CD14-positive monocyte (primary cell): ENCODE data around the gene ZNF292. TPM values are rescaled to one million over a fixed set of nuclear protein-coding genes. Genes with fewer than 3 reads are reported as not detected.

Source experiments
- DNase-seq, 3 donors: peaks; one replicate each; pipeline ENCODE4 v3.0.0-alpha.2; 2011 to 2022
- H2AFZ ChIP-seq: 2 replicates; pipeline ENCODE4 v1.6.0; 2012; ENCODE audit warnings: mild to moderate bottlenecking, low read depth, low read length, inconsistent platforms; ENCODE audit not compliant: insufficient read depth, poor library complexity, severe bottlenecking
- H3K27ac ChIP-seq, 2 donors: 1 replicate in 1 of 2; 2 replicates in 1 of 2; pipeline ENCODE4 v1.5.1; 2012 to 2013; ENCODE audit warnings: low read length in 2 of 2, control low read depth in 1 of 2, inconsistent platforms in 1 of 2, low read depth in 1 of 2, mild to moderate bottlenecking in 1 of 2
- H3K27me3 ChIP-seq, 2 donors: one replicate each; pipeline versions ENCODE4 v1.6.0 to v1.6.1; 2011 to 2013; ENCODE audit warnings: low read length in 2 of 2; ENCODE audit not compliant: control insufficient read depth in 2 of 2, insufficient read depth in 2 of 2
- H3K36me3 ChIP-seq, 2 donors: replicated peaks in 1 of 2; 1 replicate in 1 of 2; 2 replicates in 1 of 2; pipeline versions ENCODE4 v1.5.1 to v1.6.1; 2012 to 2013; ENCODE audit warnings: low read length in 2 of 2, control low read depth in 1 of 2, inconsistent platforms in 1 of 2, mild to moderate bottlenecking in 1 of 2; ENCODE audit not compliant: insufficient read depth in 2 of 2, control insufficient read depth in 1 of 2
- H3K4me1 ChIP-seq, 2 donors: 1 replicate in 1 of 2; 2 replicates in 1 of 2; pipeline versions ENCODE4 v1.5.1 to v1.6.1; 2012 to 2013; ENCODE audit warnings: low read length in 2 of 2, control low read depth in 1 of 2, inconsistent platforms in 1 of 2, mild to moderate bottlenecking in 1 of 2, moderate library complexity in 1 of 2; ENCODE audit not compliant: insufficient read depth in 2 of 2, control insufficient read depth in 1 of 2
- H3K4me2 ChIP-seq: replicated peaks from 2 replicates; pipeline ENCODE3; 2012; ENCODE audit warnings: low read length, moderate library complexity, mild to moderate bottlenecking; ENCODE audit not compliant: poor library complexity, severe bottlenecking; ENCODE audit errors: extremely low read depth
- H3K4me3 ChIP-seq, 3 experiments: fragments of 200-600 bp in 1 of 3; sonication (generic) in 1 of 3; replicated peaks in 1 of 3; 1 replicate in 2 of 3; 2 replicates in 1 of 3; pipeline ENCODE4 v1.5.1; 2011 to 2013; ENCODE audit warnings: low read length in 3 of 3, mild to moderate bottlenecking in 3 of 3, control low read depth in 2 of 3, low read depth in 2 of 3, inconsistent platforms in 1 of 3, moderate library complexity in 1 of 3
- H3K79me2 ChIP-seq: 2 replicates; pipeline ENCODE4 v1.6.0; 2012; ENCODE audit warnings: mild to moderate bottlenecking, control low read depth, inconsistent platforms, low read length, moderate library complexity; ENCODE audit not compliant: insufficient read depth
- H3K9ac ChIP-seq: 2 replicates; pipeline ENCODE4 v1.6.0; 2017; ENCODE audit warnings: low read length, mild to moderate bottlenecking; ENCODE audit not compliant: insufficient read depth, poor library complexity, severe bottlenecking
- H3K9me3 ChIP-seq, 2 donors: replicated peaks in 1 of 2; 1 replicate in 1 of 2; 2 replicates in 1 of 2; pipeline versions ENCODE4 v1.5.1 to v1.6.1; 2012 to 2013; ENCODE audit warnings: low read length in 2 of 2, control low read depth in 1 of 2; ENCODE audit not compliant: control insufficient read depth in 1 of 2, insufficient read depth in 1 of 2
- H4K20me1 ChIP-seq: 2 replicates; pipeline ENCODE4 v1.6.0; 2012; ENCODE audit warnings: mild to moderate bottlenecking, low read length, control low read depth, moderate library complexity; ENCODE audit not compliant: insufficient read depth
- H3K27ac Mint-ChIP-seq, 7 donors: one replicate each; pipeline ENCODE4 v1.8.0; 2020; ENCODE audit warnings: mild to moderate bottlenecking in 7 of 7, mixed read lengths in 7 of 7, moderate library complexity in 6 of 7, inconsistent platforms in 2 of 7
- H3K27me3 Mint-ChIP-seq, 3 donors: one replicate each; pipeline ENCODE4 v1.8.0; 2021 to 2022; ENCODE audit warnings: low read depth in 3 of 3, mild to moderate bottlenecking in 3 of 3, mixed read lengths in 3 of 3, moderate library complexity in 3 of 3, inconsistent platforms in 1 of 3
- H3K36me3 Mint-ChIP-seq, 2 donors: one replicate each; pipeline ENCODE4 v1.8.0; 2020; ENCODE audit warnings: mixed read lengths in 2 of 2, inconsistent platforms in 1 of 2, mild to moderate bottlenecking in 1 of 2
- H3K4me1 Mint-ChIP-seq: one replicate; pipeline ENCODE4 v1.8.0; 2020; ENCODE audit warnings: mild to moderate bottlenecking, mixed read lengths
- H3K4me3 Mint-ChIP-seq, 2 donors: one replicate each; pipeline ENCODE4 v1.8.0; 2020; ENCODE audit warnings: mild to moderate bottlenecking in 2 of 2, mixed read lengths in 2 of 2, moderate library complexity in 1 of 2
- H3K9me3 Mint-ChIP-seq, 7 donors: one replicate each; pipeline ENCODE4 v1.8.0; 2020 to 2022; ENCODE audit warnings: mixed read lengths in 7 of 7, mild to moderate bottlenecking in 6 of 7, moderate library complexity in 6 of 7, inconsistent platforms in 2 of 7
- WGBS: methylation state at CpG from one replicate; pipeline ENCODE4 v1.1.5; 2013; ENCODE audit warnings: missing lambda C conversion rate; ENCODE audit not compliant: insufficient coverage; 5-methylcytosine and 5-hydroxymethylcytosine counted together
- intact Hi-C, 2 donors: fragments of 100-400 bp; cut with micrococcal nuclease; formaldehyde crosslinking; loops; one replicate each; pipeline versions ENCODE4 v1.15.0 to v1.15.1; 2023
- polyA plus RNA-seq, 3 donors: library from polyadenylated mRNA; depleted of rRNA in 1 of 3; unstranded in 2 of 3; stranded (reverse) in 1 of 3; fragments of 300-500 nt in 2 of 3; fragments of >200 nt in 1 of 3; fragmentation: Illumina TruSeq in 2 of 3; gene quantifications; 1 replicate in 2 of 3; 2 replicates in 1 of 3; pipeline ENCODE4 v1.2.3, GENCODE V29; 2012 to 2021
- TF ChIP-seq, protein P1 (sequence below): fragments of 200-600 bp; IDR thresholded peaks from one replicate; pipeline ENCODE4 v1.8.0; 2022; ENCODE audit warnings: antibody characterized with exemption, mild to moderate bottlenecking

ZNF292 gene
- polyA plus RNA-seq, 3 donors, result 4.8 to 7.7 (median 7.6) TPM

- Histone ChIP-seq H3K36me3 (no peaks in the 10 kb centered on the region), H3K9me3 (no peaks in the 10 kb centered on the region), H3K27ac (no peak overlapping the region), H3K4me1 (no peaks in the 10 kb centered on the region), H3K79me2 (no peaks in the 10 kb centered on the region), H2AFZ (no peak overlapping the region), H3K9ac (no peak overlapping the region), H3K4me3 (no peak overlapping the region), H3K27me3 (no peaks in the 10 kb centered on the region), H3K4me2 (no peak overlapping the region), H4K20me1 (no peaks in the 10 kb centered on the region)
- TF ChIP-seq, protein P1, sequence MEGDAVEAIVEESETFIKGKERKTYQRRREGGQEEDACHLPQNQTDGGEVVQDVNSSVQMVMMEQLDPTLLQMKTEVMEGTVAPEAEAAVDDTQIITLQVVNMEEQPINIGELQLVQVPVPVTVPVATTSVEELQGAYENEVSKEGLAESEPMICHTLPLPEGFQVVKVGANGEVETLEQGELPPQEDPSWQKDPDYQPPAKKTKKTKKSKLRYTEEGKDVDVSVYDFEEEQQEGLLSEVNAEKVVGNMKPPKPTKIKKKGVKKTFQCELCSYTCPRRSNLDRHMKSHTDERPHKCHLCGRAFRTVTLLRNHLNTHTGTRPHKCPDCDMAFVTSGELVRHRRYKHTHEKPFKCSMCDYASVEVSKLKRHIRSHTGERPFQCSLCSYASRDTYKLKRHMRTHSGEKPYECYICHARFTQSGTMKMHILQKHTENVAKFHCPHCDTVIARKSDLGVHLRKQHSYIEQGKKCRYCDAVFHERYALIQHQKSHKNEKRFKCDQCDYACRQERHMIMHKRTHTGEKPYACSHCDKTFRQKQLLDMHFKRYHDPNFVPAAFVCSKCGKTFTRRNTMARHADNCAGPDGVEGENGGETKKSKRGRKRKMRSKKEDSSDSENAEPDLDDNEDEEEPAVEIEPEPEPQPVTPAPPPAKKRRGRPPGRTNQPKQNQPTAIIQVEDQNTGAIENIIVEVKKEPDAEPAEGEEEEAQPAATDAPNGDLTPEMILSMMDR, result no peak
- Mint-ChIP-seq H3K4me1 (no peaks in the 10 kb centered on the region), H3K9me3 (peaks cover 0 to 3% (median 0%) of the 10 kb centered on the region in 7 donors), H3K27me3 (no peaks in the 10 kb centered on the region), H3K36me3 (peaks cover 14 to 19% of the 10 kb centered on the region in 2 donors), H3K4me3 (no peak overlapping the region), H3K27ac (no peak overlapping the region)
- intact Hi-C loops, result no loop called here
- WGBS, result 100% methylated on average over 2 of the region's 2 CpGs
- DNase-seq, result no peak
Observed at GRCh38 chr6:87264481-87264880, 109.1 kb downstream of the ZNF292 start.

DNA sequence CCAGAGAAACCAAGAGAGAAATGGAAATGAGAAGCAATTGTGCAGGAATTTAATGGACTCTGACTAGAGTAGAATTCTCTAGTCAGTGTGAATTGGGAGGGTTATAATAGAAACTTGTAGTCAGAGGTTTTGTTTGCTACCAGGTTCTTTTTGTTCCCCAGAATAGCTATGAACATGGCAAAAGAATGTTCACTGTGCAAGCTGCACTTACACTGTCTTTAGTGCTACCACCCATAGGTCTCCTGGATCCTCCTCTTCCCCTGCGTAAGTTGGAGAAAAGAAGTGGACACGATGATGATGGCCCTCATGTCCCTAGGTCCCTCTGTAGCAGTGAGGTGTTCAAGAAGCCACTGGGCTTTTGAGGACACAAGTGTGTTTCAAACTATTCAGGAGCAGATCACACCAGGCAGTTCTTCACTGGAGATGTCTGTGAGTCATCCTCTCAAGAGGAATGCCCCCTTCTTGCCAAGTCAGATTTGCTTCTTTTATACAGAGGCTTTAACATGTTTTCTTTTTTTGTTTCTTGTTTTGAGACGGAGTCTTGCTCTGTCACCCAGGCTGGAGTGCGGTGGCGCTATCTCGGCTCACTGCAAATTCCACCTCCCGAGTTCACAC is 119.4 kb downstream of the ZNF292 start:
- Histone ChIP-seq H3K27ac (no peak overlapping the region), H3K36me3 (no peaks in the 10 kb centered on the region), H2AFZ (no peak overlapping the region), H4K20me1 (no peaks in the 10 kb centered on the region), H3K4me3 (no peak overlapping the region), H3K9ac (no peak overlapping the region), H3K27me3 (peaks cover 0 to 6% of the 10 kb centered on the region in 2 donors), H3K79me2 (no peaks in the 10 kb centered on the region), H3K4me2 (no peak overlapping the region), H3K4me1 (no peaks in the 10 kb centered on the region), H3K9me3 (no peaks in the 10 kb centered on the region)
- no peak overlapping the region for H3K27ac Mint-ChIP-seq
- TF ChIP-seq, protein P1, result no peak
- peaks cover 0 to 7% (median 1%) of the 10 kb centered on the region in 3 donors for H3K27me3 Mint-ChIP-seq
- no peaks in the 10 kb centered on the region for H3K4me1 Mint-ChIP-seq
- WGBS, result 100% methylated on average over 6 of the region's 7 CpGs
- H3K9me3 Mint-ChIP-seq, result peaks cover 0 to 2% (median 0%) of the 10 kb centered on the region in 7 donors
- DNase-seq, result no peak
- H3K36me3 Mint-ChIP-seq, result no peaks in the 10 kb centered on the region
- no peak overlapping the region for H3K4me3 Mint-ChIP-seq
- intact Hi-C loops, result no loop called here
